OCI-M1 (cell line): ENCODE measurements around the gene BBS9.
"Not testable (repeated sequence)": the region's sequence is repeated elsewhere in the genome, so short reads cannot be mapped to it uniquely, and the experiment has no call there.

Experiments used
- DNase-seq: peaks from one replicate; lab custom pipeline; 2025; lab: John Stamatoyannopoulos, UW

Gene BBS9

GRCh38 chr7:33128990-33129805 is at the start of gene BBS9:
BBS9 (plus strand) TSS chr7:33129564; CDS start chr7:33146253, 16,689 bp downstream.
- peak; percentile 95 for DNase-seq

- DNase-seq = no peak
Measured at GRCh38 chr7:33079763-33080690, 49.3 kb upstream of the BBS9 start.

GRCh38 chr7:33087356-33087755 is 42.0 kb upstream of the BBS9 start:
- DNase-seq = no peak

GRCh38 chr7:33087858-33088257 is 41.5 kb upstream of the BBS9 start:
- no peak for DNase-seq

- DNase-seq = peak; percentile 27
Measured at GRCh38 chr7:33089142-33089541, 40.2 kb upstream of the BBS9 start.

GRCh38 chr7:33091111-33091531 is 38.2 kb upstream of the BBS9 start:
- no peak for DNase-seq

GRCh38 chr7:33091641-33092191 is 37.6 kb upstream of the BBS9 start:
- DNase-seq = no peak

- DNase-seq = no peak
Measured at GRCh38 chr7:33093266-33093665, 36.1 kb upstream of the BBS9 start.

- not testable (repeated sequence) for DNase-seq
Measured at GRCh38 chr7:33094745-33095275, 34.6 kb upstream of the BBS9 start.

- no peak for DNase-seq
Measured at GRCh38 chr7:33099154-33099940, 30.0 kb upstream of the BBS9 start.

- DNase-seq = no peak
Measured at GRCh38 chr7:33100770-33101169, 28.6 kb upstream of the BBS9 start.

GRCh38 chr7:33101906-33102305 is 27.5 kb upstream of the BBS9 start:
- DNase-seq = no peak

- peak; percentile 58 for DNase-seq
Measured at GRCh38 chr7:33107136-33108066, 22.0 kb upstream of the BBS9 start.

GRCh38 chr7:33108554-33109004 is 20.8 kb upstream of the BBS9 start:
- peak; percentile 33 for DNase-seq

GRCh38 chr7:33109005-33109757 is 20.2 kb upstream of the BBS9 start, which contains the start of gene RP9:
RP9 (minus strand) TSS chr7:33109404; CDS start chr7:33109372, 32 bp downstream.
- DNase-seq = peak; percentile 71

- peak; percentile 2 for DNase-seq
Measured at GRCh38 chr7:33109758-33110238, 19.6 kb upstream of the BBS9 start.

- no peak for DNase-seq
Measured at GRCh38 chr7:33111614-33112013, 17.8 kb upstream of the BBS9 start.

- DNase-seq = peak; percentile 13
Measured at GRCh38 chr7:33114976-33115375, 14.4 kb upstream of the BBS9 start.

GRCh38 chr7:33118383-33118782 is 11.0 kb upstream of the BBS9 start:
- DNase-seq = no peak
